Cerebellar nuclear complex (tissue), 1 donor: ENCODE results near the gene CCR4.
"Not testable (repeated sequence)": the region's sequence is repeated elsewhere in the genome, so short reads cannot be mapped to it uniquely, and the experiment has no call there.

ENCODE experiments used
- DNase-seq, 2 experiments: peaks; one replicate each; lab custom pipeline; 2025; lab: John Stamatoyannopoulos, UW

The CCR4 gene

DNA sequence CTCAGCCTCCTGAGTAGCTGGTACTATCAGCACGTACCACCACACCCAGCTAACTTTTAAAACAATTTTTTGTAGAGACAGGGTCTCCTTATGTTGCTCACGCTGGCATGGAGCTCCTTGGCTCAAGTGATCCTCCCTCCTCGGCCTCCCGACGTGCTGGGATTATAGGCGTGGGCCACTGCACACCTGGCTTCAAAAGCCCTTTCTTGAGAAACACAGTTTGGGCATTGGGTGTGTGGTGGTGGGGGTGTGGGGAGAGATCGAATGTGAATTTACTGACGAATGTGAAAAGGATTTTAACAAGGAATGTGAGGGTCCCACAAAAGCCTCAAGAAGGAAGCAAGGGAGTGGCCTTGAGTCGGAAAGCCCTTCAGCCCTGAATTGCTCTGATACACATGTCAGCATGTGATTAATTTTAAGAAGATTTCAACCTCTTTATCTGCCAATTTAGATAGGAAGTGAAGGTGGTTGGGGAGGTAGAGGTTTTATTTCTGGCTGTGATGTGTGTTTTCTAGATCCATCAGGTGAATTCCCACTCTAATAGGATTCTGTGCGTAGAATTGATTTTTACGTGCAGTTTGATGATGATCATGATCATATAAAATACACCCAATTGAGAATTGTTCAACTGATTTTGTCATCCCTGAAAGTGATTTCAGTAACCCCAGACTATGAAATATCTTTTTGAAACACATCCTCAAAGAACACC, 1.1 kb downstream of the CCR4 start:
- no peak for DNase-seq

DNA sequence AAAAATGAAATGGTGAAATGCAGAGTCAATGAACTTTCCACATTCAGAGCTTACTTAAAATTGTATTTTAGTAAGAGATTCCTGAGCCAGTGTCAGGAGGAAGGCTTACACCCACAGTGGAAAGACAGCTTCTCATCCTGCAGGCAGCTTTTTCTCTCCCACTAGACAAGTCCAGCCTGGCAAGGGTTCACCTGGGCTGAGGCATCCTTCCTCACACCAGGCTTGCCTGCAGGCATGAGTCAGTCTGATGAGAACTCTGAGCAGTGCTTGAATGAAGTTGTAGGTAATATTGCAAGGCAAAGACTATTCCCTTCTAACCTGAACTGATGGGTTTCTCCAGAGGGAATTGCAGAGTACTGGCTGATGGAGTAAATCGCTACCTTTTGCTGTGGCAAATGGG, 3.1 kb downstream of the CCR4 start:
- no peak for DNase-seq

DNA sequence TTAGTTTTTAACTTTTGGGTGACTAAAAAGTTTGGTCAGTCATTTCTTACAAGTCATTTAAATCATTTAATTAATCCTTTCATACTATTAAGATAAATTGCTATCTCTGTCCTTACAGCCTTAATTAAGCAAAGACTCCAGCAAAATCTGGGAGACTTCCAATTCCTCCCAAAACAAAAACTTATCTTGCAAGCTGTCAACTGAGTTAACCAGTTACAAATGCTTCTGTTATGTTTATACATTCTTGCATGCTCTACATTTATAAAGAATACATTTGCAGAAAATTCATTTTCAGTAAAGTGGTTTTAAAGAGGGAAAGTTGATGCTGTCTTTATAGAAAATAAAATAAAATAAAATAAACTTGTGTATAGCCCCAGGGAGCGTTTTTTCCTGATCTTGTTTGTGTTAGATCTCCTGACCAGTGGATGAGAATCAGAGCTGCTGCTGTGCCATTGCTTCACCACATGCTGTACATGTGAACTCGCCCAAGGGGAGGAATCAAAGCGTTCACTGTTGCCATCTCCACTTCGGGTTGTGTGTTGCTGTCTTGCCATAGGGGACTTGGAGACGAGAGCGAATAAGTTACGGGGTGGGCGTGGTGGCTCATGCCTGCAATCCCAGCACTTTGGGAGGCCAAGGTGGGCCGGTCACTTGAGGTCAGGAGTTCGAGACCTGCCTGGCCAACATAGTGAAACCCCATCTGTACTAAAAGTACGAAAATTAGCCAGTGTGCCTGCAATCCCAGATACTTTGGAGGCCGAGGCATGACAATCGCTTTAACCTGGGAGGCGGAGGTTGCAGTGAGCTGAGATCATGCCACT, 5.5 kb downstream of the CCR4 start:
- no peak for DNase-seq

DNA sequence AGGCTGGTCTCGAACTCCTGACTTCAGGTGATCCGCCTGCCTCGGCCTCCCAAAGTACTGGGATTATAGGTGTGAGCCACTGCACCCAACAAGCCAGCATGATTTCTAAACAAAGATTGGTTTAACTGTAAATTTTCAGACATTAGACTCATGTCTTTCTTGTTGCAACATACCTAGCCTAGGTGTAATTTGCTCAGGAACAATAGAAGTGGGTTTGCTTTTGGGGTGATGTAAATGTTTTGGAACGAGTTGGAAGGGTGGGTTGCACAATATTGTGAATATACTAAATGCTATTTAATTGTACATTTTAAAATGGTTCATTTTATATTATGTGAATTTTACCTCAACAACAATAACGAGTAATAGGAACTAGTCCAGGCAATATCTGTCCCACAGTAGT, 7.1 kb downstream of the CCR4 start:
- no peak for DNase-seq

DNA sequence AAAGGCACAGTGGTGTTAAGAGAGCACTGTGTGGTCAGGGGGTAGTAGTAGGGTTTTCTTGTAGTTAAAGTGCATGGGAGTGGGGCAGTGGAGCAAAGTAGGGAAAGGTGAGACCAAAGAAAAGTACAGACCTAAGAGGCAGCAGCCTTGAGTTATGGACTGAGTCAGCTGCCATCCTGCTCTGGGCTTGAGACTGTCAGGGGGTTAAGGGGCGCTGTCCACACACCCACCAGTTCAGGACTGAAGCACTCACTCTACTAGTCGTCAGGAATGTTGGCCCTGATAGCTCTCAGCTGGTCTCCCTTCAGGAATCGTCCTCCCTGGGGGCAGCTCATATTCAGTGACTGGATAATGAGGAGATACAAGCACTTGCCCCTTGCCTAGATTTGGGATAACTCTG, 7.9 kb downstream of the CCR4 start:
- no peak for DNase-seq

DNA sequence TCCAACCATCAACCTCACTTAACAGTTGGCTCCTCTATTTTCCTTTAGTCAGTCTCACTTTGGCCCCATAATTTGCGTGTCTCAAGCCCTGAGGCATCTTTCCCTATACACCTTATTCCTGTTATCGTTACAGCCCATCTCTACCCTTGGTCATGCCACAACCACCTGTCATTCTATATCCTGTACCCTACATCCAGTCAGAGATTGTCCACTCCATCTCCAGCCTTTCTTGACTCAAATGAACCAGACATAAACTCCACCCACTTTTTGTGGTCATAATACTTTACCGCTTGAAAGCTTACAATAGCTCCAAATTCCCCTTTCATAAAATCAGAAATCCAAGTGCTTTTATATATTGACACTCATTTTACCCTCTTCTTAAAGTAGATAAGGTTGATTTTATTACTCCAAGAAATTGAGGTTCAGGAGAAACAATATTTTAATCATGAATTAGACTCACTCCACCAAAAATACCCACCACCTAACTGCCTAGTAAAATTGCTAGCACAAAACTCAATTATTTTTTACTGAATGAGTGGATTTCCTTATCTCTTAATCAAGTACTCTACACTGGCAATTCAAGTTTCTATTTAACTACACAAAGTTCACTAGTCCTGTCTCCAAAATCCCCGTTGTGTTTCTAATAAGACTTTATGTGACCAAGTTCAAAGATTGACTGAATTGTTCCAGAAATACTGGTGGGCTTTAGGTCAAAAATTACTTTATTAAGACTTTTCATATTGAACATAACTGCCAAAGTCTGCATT, 9.1 kb downstream of the CCR4 start:
- no peak for DNase-seq

DNA sequence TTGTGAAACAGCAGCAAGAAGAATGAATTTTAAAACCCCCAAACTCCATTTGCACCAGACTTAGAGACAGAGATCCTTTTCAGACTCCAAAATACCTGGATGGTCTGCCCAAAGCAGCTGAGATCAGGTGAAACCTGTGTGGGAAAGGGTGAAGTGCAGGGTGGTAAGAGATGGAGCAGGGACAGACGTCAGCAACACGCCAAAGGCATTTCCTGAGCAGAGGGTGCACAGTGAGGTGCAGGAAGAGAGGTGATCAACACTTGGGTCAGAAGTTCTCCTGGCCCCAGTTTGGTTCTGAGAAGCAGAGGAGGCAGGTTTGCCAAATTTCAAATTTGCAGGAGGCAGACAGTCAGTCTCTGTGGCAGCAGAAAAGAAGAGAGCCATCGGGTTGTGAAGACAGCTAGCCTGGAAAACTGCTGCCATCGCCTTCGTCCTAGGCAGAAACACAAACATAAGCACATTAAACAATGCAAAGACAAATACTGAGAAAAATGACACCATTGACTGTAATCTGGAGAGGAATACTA, 9.8 kb downstream of the CCR4 start:
- DNase-seq: no peak

DNA sequence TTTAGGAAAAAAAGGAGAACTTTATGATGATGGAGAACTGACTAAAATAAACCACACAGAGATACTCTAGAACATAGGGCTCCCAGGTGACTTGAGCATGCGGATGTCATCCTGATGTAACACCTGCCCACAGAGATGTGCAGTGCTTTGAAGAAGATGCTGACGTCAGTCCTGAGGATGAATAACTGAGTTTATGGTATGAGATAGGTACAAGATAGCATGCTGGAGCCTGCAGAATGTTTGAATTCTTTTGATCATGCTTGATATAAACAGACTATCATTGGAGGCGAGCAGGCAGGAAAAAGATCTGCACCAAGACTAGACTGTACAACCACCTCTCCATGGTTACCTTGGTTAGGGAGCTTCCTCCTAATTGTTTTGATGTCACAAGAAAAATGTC, 12.4 kb downstream of the CCR4 start:
- DNase-seq: no peak

DNA sequence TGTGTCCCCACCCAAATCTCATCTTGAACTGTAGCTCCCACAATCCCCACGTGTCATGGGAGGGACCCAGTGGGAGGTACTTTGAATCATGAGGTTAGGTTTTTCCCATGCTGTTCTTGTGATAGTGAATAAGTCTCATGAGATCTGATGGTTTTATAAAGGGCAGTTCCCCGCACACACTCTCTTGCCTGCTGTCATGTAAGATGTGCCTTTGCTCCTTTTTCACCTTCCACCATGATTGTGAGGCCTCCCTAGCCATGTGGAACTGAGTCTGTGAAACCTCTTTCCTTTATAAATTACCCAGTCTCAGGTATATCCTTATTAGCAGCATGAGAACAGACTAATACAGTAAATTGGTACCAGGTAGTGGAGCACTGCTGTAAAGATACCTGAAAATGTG, 13.3 kb downstream of the CCR4 start:
- DNase-seq: not testable (repeated sequence)

DNA sequence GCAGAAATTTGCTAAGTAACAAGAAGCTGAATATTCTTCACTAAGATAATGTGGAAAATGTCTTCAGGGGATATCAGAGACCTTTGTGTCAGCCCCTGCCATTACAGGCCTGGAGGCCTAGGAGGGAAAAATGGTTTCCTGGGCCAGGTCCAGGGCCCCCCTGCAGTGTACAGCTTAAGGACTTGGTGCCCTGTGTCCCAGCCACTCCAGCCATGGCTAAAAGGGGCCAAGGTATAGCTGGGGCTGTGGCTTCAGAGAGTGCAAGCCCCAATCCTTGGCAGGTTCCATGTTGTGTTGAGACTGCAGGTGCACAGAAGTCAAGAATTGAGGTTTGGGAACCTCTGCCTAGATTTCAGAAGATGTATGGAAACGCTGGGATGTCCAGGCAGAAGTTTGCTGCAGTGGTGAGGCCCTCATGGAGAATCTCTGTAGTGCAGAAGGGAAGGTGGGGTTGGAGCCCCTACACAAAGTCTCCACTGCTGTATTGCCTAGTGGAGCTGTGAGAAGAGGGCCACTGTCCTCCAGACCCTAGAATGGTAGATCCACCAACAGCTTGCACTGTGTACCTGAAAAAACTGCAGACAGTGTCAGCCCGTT, 14.3 kb downstream of the CCR4 start:
- DNase-seq: not testable (repeated sequence)

DNA sequence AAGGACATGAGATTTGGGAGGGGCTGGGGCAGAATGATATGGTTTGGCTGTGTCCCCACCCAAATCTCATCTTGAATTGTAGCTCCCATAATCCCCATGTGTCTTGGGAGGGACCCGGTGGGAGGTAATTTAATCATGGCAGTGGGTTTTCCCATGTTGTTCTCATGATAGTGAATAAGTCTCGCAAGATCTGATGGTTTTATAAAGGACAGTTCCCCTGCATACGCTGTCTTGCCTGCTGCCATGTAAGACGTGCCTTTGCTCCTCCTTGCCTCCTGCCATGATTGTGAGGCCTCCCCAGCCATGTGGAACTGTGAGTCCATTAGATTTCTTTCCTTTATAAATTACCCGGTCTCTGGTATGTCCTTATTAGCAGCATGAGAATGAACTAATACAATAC, 15.2 kb downstream of the CCR4 start:
- DNase-seq: not testable (repeated sequence)

DNA sequence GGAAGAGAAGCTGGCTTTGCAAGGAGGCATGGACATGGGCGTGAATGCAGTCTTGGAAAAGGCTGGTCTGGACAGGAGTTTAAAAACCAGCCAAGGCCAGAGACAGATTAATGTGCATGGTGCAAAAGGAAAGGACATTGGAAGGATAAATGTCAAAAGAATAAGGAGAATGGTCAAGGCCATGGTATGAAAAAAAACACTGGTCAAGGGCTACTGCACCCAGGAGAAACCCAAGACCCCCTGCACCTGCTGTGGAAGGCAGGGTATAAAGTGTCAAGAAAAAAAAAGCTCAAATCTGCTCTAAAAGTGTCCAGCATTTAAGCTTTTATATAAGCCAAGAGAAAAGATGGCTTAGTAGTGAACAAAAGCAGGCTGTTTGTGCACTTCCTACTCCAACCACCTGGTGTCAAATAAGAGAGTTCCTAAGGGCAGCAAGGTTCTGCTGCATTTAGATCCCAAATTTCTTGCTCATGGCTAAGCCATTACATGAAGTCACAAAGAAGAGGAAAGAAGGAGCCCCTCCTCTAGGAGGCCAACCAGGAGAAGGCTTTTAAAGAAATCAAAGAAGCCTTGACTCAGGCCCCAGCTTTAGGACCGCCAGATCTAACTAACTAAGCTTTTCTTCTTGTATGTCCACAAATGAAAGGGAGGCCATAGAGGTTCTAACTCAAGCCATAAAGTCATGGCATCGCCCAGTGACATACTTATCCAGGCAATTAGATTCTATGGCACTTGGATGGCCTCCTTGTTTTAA, 16.9 kb downstream of the CCR4 start:
- no peak for DNase-seq

DNA sequence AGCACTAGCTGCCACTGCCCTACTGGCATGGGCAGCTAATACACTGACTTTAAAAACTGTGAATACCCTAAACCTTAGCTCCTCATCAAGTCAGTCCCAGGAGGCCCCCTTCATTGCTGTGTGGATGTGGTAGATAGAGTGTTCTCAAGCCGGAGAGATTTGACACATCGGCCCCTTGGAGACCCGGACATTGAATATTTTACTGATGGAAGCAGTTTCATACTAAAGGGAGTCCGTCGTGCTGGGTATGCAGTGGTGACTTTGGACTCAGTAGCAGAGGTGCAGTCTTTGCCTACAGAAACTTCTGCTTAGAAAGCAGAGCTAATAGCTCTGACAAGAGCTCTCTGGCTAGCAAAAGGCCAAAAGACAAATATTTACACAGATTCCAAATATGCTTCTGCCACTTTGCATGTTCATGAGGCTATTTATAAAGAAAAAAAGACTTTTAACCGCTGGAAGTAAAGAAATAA, 17.5 kb downstream of the CCR4 start:
- no peak for DNase-seq

DNA sequence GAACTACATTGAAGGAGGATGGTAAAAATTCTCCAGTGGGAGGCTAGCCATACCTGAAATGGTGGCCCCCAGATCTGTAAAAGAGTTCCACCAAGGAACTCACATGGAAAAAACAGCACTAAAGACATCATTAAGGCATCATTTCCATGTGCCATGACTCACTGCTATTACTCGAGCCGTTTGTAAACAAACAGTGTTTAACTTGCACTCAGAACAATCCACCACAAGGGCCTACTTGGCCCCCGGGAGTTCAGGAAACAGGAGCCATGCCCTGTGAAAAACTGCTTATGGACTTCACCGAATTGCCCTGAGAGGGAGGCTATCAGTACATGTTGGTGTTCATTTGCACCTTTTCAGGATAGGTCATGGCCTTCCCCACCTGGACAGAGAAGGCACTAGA, 18.2 kb downstream of the CCR4 start:
- DNase-seq: no peak

DNA sequence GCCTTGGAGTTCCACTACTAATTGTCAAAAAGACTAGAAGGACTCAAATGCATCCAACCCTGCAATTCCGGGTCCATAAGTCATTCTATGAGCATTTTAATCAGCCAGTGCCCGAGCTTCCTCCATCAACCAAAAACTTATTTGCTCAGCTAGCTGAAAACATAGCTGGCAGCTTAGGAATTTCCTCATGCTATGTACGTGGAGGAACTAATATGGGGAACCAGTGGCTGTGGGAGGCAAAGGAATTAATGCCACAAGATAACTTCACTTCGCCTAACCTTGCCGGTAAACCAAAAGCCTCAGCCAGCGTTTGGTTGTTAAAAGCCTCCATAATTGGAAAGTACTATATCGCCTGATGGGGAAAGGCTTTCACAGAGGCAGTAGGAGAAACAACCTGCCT, 19.8 kb downstream of the CCR4 start:
- not testable (repeated sequence) for DNase-seq

DNA sequence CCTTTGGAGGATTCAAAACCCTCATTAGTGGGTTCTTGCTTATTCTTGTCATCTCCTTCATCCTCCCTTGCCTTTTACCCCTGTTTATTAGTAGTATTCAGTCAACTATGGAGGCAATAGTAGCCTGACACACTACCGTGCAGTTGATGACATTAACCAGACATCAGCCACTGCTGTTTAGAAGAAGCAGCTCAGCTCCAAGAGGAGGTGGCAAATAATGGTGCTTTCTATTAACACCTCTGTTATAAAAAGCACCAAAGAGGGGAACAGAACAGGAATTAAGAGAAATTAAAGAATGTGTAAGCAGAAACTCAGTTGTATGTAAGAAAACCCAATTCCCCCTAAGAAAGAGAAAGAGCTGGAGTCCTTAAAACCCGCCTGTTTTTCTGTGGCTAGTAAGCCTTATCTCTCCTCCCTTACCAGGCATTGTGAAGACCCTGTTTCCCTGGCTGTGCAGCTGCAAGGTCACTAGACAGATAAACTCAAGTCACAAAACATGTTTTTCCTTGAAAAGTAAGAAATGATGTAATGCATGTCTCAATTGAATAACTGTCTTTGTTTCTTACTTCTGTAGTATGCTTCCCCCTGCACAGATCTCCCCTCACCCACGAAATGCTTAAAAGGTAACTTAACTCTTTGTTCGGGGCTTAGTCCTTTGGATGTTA, 21.2 kb downstream of the CCR4 start:
- DNase-seq: no peak

DNA sequence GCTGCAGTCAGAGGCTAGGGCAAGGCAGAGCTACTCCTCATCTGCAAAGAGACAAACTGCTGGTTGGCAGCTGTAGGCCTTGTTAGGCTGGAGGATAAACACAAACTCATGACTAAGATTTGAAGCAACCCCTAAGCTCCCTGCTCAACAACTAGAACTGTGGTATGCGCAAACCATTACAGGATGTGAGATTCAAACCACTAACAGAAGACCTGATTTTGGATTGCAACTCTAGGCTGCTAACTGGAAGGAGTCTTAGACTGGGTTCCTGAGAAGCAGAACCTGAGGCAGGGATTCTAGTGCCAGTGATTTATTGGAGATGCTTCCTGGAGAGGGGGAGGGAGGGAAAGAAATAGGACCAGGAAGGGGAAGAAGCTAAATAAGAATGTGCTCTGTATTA, 22.5 kb downstream of the CCR4 start:
- DNase-seq: no peak

DNA sequence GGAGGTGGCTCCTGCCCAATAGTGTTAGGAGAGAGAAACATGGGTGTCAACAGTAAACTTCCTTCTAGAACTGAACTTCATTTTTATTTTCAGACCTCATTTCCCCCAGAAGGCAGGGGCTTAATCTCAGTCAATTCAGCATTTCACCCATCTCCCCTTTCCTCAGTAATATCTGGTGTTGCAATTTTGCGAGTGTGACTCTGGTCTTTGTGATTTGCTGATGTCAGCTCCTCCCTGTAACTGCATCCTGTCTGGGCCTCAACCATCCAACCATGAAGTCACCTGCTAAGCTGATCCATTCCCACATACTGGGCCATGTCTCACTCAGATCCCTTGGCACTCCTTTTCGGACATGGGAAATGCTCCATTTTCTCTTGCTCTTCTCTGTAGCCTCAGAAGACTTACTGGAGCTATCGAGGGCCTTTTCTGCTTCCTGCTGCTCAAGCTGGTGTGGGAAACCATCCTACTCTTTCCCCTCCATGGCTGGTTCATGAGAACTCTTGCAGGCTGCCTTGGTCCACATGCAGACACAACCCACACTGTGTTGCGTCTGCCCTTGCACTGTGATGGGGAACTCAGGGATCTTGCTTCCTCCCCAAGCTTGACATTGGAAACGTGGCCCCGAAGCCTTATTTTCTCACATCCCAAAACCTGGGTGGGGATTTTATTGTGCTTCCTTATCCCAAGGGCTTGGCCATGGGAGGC, 24.6 kb downstream of the CCR4 start:
- no peak for DNase-seq

DNA sequence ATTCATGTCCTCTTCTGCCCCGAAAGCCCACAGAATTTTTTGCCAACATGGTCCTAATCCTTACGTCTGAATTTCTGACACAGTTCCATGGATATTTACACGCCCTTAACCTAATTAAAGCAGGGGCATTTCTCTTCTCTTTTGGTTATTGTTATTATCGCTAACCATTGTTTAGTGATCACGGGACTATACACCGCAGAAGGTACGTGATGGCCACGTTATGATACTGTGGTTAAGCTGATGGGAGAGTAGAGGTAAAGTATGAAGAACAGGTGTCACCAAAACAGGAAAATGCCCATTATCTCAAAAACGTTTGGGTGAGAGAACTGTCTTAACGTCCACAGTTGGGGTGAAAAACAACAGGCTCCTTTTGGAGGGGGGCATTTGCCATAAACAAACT, 26.4 kb downstream of the CCR4 start:
- DNase-seq: no peak

DNA sequence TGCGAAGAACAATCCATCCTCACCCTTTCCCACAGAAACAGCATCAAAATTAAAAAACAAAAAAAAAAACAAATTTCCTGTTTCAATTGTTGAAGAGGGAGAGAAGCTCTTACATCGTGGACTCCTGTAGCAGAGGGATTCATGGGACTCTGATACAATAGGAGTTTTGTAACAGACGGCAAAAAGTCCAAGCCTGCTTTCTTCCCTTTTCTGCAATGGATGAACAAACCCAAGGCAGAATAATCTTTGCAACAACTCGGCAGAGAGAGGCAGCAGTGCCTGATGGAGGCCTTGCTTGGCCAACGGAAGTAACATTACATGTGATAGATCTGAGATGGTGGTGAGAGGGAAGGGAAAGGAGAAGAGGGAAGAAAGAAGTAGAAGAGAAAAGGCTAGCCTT, 26.9 kb downstream of the CCR4 start:
- DNase-seq: no peak
